Measurements from ENCODE around the gene CETN3. TPM values are rescaled to one million over a fixed set of nuclear protein-coding genes. Genes with fewer than 3 reads are reported as not detected.
"Not testable (repeated sequence)": the region's sequence is repeated elsewhere in the genome, so short reads cannot be mapped to it uniquely, and the experiment has no call there.

CETN3 gene
- total and polyA plus RNA-seq, 2 donors, result 20.0 to 40.2 TPM

DNA sequence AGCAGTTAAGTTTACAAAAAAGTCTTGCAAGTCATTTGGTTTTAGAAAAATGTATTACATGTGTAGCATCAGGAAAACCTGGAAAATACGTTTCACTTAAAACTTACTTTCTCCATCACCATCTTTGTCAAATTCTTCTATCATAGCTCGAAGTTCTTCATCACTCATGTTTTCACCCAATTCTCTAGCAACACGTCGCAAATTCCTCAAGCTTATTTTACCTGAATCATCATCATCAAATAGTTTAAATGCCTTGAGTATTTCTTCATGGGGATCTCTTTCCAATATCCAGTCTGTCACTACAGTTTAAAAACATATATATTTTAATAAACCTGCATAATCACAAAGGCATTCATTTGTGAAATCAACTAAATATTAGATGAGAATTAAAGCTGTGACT, 10.3 kb downstream of the CETN3 start:
- 97% methylated on average over 4 of the region's 4 CpGs for WGBS
- peaks cover 2% of the 10 kb centered on the region for H3K36me3 ChIP-seq (ENCODE audit: insufficient read depth)

DNA sequence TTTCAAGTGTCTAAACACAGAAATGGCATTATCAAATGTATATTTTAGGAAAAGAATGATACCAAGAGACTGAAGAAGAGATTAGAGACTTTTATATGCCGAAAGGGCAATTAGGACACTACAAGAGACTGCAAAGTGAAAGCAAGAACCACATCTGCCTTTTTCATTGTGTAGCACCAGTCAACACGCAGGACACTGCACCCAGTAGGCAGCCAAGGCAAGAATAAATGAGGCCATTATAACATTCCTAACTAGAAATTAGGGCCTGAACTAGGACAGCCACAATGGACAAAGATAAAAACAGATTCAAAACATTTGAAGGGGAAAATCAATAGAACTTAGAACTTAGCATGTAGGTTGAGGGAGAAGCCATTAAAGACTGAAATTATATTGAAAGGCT, 10.8 kb downstream of the CETN3 start:
- Histone ChIP-seq H3K27ac (ENCODE audit: low read depth) (no peak overlapping the region), H3K4me1 (ENCODE audit: insufficient read depth) (no peaks in the 10 kb centered on the region), H3K4me3 (ENCODE audit: low read depth, low read length) (no peak overlapping the region), H3K36me3 (ENCODE audit: insufficient read depth) (peaks cover 2% of the 10 kb centered on the region)
- no peak for DNase-seq (ENCODE audit: extremely low spot score)
- 90% methylated on average over 2 of the region's 2 CpGs for WGBS

More for the DNA sequence above, 10.3 kb downstream of the CETN3 start:
- no peak for DNase-seq (ENCODE audit: extremely low spot score)
- no peaks in the 10 kb centered on the region for H3K4me1 ChIP-seq (ENCODE audit: insufficient read depth)
- no peak overlapping the region for H3K4me3 ChIP-seq (ENCODE audit: low read depth, low read length)
- H3K27ac ChIP-seq (ENCODE audit: low read depth), result no peak overlapping the region

DNA sequence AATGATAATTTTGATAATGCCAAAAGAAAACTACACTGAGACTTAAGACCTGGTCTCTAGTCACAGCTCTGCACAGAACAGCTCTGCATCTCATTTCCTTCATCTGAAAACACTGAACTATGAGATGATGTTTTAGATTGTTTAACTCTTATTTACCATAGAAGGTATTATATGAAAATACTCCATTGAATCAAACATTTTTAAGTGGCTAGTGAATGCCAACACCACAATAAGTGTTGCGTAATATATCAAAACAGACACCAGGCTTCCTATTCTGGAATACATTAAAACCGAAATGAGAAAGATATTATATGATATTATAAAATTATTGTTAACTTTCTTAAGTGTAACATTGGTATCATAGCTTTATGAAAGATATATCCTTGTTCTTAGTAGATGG, 14.6 kb downstream of the CETN3 start:
- Histone ChIP-seq H3K36me3 (ENCODE audit: insufficient read depth) (peaks cover 2% of the 10 kb centered on the region), H3K4me3 (ENCODE audit: low read depth, low read length) (no peak overlapping the region), H3K4me1 (ENCODE audit: insufficient read depth) (no peaks in the 10 kb centered on the region), H3K27ac (ENCODE audit: low read depth) (no peak overlapping the region)
- 97% methylated on average over 2 of the region's 2 CpGs for WGBS
- DNase-seq (ENCODE audit: extremely low spot score), result no peak

DNA sequence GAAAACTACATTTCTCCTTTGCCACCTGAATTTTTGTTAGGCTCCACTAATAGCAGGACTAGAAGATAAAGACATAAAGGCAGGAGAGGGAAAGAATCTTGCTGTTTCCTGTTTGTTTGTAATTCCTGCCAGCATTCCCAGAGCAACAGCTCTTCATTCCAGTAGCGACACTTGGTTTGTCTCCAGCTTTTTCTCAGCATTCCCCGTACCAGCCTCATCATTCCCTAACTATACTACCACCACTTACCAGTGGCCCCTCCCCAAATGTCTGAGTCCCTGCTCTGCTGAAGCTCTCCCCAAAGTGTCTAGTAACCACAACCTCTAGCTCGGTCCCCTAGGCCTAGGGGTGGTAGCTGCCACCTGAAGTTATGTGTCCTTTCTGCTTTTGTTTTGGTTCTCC, 18.6 kb downstream of the CETN3 start:
- H3K4me3 ChIP-seq (ENCODE audit: low read depth, low read length), result no peak overlapping the region
- no peak overlapping the region for H3K27ac ChIP-seq (ENCODE audit: low read depth)
- 60% methylated on average over 3 of the region's 3 CpGs for WGBS
- no peak for DNase-seq (ENCODE audit: extremely low spot score)
- H3K4me1 ChIP-seq (ENCODE audit: insufficient read depth), result no peaks in the 10 kb centered on the region
- no peaks in the 10 kb centered on the region for H3K36me3 ChIP-seq (ENCODE audit: insufficient read depth)

DNA sequence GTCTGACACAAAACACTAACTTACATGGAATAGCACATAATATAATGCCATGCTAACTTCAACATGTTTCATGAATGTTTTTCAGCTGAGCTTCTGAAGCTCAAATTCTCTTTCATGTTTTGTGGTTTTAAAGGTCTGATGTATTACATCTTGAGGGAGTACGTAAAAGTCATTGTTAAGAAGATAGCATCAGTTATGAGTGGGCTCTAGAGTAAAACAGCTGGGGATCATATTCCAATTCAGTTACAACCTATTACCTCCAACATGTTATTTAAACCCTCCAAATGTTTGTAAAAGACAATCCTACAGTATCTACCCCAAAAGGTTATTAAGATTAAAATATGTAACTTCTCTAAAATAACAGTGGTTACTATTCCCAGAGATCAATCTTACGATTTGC, 19.2 kb downstream of the CETN3 start:
- H3K4me3 ChIP-seq (ENCODE audit: low read depth, low read length), result no peak overlapping the region
- no peak for DNase-seq (ENCODE audit: extremely low spot score)
- 64% methylated on average over 2 of the region's 2 CpGs for WGBS

DNA sequence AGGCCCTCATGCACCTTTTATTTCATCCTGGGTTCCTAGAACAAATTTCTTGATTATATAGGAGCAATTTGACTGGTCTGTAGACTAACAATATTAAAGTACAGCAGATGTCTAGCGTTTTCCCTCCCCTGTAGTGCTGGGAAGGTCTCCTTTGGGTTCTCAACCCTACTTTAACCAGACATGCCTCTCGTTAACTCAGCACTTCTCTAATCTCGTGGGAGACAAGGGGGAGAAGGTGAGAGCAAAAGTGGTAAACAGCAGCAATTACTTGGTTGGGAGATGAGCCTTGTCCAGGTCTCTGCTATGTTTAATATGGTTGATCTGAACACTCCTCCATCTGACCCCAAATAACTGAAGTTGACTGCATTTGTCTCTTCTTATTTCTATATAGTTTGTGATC, 22.0 kb downstream of the CETN3 start:
- H3K4me3 ChIP-seq (ENCODE audit: low read depth, low read length), result no peak overlapping the region
- WGBS, result 55% methylated on average over 3 of the region's 3 CpGs

More for the DNA sequence above, 19.2 kb downstream of the CETN3 start:
- Histone ChIP-seq H3K27ac (ENCODE audit: low read depth) (no peak overlapping the region), H3K4me1 (ENCODE audit: insufficient read depth) (no peaks in the 10 kb centered on the region), H3K36me3 (ENCODE audit: insufficient read depth) (no peaks in the 10 kb centered on the region)

DNA sequence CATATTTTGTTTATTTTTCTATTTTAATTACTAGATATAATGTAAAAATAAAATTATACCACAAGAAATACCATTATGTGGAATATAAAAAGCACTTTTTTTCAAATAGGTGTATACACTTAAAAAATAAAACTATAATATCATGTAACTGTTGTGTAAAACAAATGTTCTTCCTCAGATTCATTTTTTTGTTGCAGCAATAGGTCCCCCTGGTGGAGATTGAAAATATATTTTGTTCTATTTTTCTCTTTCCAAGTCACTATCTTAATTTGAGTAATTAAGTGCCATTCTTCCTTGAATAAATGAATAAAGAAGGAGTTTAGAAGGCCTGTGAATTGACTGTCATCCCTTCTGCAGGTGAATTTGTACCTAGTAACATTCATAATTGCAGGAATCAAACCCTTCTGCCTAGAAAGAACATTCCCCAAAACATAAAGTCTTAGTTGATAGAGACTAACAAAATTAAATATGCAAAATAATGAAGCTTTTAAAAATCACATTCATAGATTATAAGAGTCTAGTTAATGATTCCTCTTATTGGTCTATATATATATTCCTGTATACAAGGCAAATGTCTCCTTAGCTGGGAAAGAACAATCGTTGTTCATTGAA, 23.4 kb downstream of the CETN3 start:
- no peak for DNase-seq (ENCODE audit: extremely low spot score)
- Histone ChIP-seq H3K36me3 (ENCODE audit: insufficient read depth) (no peaks in the 10 kb centered on the region), H3K27ac (ENCODE audit: low read depth) (no peak overlapping the region), H3K4me3 (ENCODE audit: low read depth, low read length) (no peak overlapping the region), H3K4me1 (ENCODE audit: insufficient read depth) (no peaks in the 10 kb centered on the region)
- WGBS, result 86% methylated on average over 1 of the region's 1 CpG

More for the DNA sequence above, 22.0 kb downstream of the CETN3 start:
- no peaks in the 10 kb centered on the region for H3K4me1 ChIP-seq (ENCODE audit: insufficient read depth)
- H3K36me3 ChIP-seq (ENCODE audit: insufficient read depth), result no peaks in the 10 kb centered on the region
- H3K27ac ChIP-seq (ENCODE audit: low read depth), result no peak overlapping the region
- no peak for DNase-seq (ENCODE audit: extremely low spot score)

DNA sequence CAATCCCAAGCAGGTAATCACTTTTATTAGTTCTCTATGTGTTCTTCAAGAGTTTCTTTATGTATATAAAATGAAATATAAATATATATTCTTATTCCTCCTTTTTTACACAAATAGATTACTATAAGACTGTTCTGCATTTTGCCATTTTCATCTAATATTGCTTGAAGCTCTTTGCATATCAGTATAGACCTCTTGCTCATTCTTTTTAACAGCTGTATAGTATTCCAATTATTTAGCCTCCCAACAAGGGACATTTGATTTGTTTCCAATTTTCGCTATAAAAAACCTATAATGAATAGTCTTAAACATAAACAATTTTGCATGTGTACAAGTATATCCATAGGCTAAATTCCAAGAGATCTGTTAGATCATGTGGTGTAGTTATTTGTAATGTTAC, 25.2 kb downstream of the CETN3 start:
- whole genome bisulfite sequencing, result 97% methylated on average over 1 of the region's 1 CpG
- DNase-seq (ENCODE audit: extremely low spot score), result no peak
- Histone ChIP-seq H3K4me3 (ENCODE audit: low read depth, low read length) (no peak overlapping the region), H3K27ac (ENCODE audit: low read depth) (no peak overlapping the region), H3K4me1 (ENCODE audit: insufficient read depth) (no peaks in the 10 kb centered on the region), H3K36me3 (ENCODE audit: insufficient read depth) (no peaks in the 10 kb centered on the region)

DNA sequence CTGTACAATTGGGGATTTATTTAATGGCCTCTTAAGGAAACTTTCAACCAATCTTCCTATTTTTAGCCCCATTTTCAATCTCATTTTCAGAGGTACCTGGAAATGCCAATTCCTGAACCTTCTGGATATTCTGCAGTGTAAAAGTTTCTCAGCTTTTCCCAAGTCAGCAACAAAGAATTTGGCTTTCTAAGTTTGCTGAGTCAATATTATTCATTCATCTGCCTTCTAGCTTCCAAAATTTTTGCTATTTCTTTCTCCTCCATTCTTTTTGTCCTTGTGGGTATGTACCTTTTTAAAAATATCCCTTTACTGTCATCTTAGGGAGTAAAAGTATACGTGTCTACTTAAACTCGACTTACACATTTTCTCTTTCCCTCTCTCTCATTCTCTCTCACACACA, 25.7 kb downstream of the CETN3 start:
- H3K4me3 ChIP-seq (ENCODE audit: low read depth, low read length), result no peak overlapping the region
- H3K4me1 ChIP-seq (ENCODE audit: insufficient read depth), result no peaks in the 10 kb centered on the region
- H3K27ac ChIP-seq (ENCODE audit: low read depth), result no peak overlapping the region
- DNase-seq (ENCODE audit: extremely low spot score), result no peak
- H3K36me3 ChIP-seq (ENCODE audit: insufficient read depth), result no peaks in the 10 kb centered on the region
- 98% methylated on average over 2 of the region's 2 CpGs for WGBS

DNA sequence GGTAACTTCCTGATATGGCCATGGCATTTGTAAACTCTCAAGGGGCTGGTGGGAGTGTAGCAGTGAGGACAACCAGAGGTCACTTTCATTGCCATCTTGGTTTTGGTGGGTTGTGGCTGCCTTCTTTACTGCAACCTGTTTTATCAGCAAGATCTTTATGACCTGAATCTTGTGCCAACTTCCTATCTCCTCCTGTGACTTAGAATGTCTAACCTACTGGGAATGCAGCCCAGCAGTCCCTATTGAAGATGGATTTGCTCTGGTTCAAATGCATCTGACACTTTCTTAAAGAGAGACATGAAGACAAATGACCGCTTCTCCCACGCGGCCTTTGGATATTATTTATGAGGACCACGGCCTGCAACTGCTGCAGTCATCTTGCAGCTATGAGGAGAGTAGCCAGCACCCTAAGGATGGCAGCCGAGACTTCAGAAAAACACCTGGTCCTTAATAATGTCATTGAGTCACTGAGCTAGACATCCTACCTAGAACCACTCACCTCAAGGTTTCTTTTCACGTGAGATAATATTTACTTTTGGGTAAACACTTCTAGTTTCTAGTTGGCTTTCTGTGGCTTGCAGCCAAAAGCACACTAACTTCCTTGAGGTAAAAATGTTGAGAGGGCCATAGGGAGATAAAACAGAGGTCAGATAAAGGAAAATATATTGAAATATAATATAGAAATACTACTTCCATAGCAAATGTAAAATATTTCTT, 28.2 kb downstream of the CETN3 start:
- no peak overlapping the region for H3K27ac ChIP-seq (ENCODE audit: low read depth)
- DNase-seq (ENCODE audit: extremely low spot score), result no peak
- H3K36me3 ChIP-seq (ENCODE audit: insufficient read depth), result no peaks in the 10 kb centered on the region
- no peak overlapping the region for H3K4me3 ChIP-seq (ENCODE audit: low read depth, low read length)
- H3K4me1 ChIP-seq (ENCODE audit: insufficient read depth), result no peaks in the 10 kb centered on the region
- WGBS, result 62% methylated on average over 6 of the region's 6 CpGs

DNA sequence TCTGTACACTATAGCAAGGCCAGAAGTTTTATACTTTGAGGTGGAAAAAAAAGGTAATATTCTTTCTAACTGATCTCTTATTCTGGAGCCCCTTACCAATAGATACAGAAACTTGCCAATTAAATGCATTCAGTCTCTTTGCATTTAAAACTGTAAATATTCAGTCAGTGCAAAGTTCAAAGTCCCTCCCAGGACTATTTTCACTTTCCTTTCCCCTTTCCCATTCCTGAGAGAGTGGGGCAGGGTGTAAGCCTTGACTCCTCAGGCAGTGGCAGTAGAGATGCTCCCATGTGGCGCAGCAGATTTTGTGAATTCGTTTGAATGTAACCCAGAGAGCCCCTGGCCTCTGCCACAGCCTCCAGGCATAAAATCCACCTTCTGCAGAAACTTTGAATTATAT, 29.9 kb downstream of the CETN3 start:
- no peak for DNase-seq (ENCODE audit: extremely low spot score)
- WGBS, result 87% methylated on average over 2 of the region's 2 CpGs
- Histone ChIP-seq H3K4me1 (ENCODE audit: insufficient read depth) (no peaks in the 10 kb centered on the region), H3K27ac (ENCODE audit: low read depth) (no peak overlapping the region), H3K36me3 (ENCODE audit: insufficient read depth) (no peaks in the 10 kb centered on the region), H3K4me3 (ENCODE audit: low read depth, low read length) (no peak overlapping the region)

DNA sequence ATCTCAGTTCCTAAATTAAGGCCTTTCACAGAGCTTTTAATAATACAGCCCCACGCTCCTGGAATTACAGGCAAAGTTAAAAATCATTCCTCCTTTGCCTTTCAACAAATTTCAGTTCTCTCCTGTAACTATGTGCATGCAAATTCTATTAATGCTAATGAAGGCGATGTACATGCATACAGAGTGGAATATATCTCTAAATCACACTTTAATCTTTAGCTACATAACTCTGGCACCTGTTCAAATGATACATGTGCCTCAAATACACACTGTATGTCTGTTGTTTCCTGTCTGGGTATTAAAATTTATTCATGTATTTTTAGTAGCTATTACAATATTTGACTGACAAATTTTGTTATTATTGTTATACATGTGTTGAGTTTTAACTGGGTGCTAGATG, 30.8 kb downstream of the CETN3 start:
- no peak overlapping the region for H3K27ac ChIP-seq (ENCODE audit: low read depth)
- no peaks in the 10 kb centered on the region for H3K36me3 ChIP-seq (ENCODE audit: insufficient read depth)
- no peaks in the 10 kb centered on the region for H3K4me1 ChIP-seq (ENCODE audit: insufficient read depth)
- DNase-seq (ENCODE audit: extremely low spot score), result no peak
- 85% methylated on average over 2 of the region's 2 CpGs for WGBS
- H3K4me3 ChIP-seq (ENCODE audit: low read depth, low read length), result no peak overlapping the region

DNA sequence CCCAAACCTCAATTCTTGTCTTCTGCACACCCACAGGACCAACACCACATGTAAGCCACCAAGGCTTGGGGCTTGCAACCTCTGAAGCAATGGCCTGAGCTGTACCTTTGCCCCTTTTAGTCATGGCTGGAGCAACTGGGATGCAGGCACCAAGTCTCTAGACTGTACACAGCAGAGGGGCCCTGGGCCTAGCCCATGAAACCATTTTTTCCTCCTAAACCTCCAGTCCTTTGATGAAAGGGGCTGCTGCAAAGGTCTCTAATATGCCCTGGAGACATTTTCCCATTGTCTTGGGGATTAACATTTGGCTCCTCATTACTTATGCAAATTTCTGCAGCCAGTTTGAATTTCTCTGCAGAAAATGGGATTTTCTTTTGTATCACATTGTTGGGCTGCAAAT, 38.3 kb downstream of the CETN3 start:
- H3K4me1 ChIP-seq (ENCODE audit: insufficient read depth); H3K27ac ChIP-seq (ENCODE audit: low read depth); H3K4me3 ChIP-seq (ENCODE audit: low read depth, low read length); DNase-seq (ENCODE audit: extremely low spot score); H3K36me3 ChIP-seq (ENCODE audit: insufficient read depth): not testable (repeated sequence)

DNA sequence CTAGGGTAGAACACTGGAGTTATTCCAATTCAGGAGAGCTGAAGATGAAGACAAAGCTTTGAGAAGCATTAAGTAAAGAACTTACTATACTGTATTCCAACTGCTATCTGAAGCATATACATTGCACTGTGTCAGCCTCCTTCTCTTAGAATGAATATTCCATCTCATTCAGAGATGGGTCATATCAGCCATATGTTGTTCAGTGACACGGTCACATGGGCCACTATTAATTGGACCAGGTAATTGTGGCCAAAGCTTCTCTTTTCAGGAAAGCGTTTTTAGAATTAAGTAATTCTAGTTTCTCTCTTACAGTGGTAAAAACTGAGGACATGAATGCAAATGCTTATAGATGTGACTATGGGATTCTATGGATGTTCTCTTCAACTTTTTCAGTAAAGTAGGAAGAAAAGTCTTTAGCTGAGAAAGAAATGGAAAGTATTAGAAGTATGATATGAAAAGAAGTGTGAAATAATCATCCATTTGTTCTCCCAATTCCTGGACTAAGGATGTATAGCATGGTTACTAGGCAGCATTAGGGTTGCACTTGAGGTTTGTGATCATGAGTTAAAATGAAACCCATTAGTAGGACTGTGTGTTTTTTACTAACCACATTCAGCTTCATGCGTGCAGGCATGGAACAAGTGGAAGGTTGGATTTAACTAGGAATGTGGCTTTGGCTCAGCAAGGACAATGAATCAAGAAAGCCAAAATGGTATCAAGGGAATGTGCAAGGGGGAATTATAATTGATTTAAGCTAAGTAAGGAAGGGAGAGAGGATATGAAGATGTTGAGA, 40.9 kb downstream of the CETN3 start:
- H3K4me3 ChIP-seq (ENCODE audit: low read depth, low read length), result no peak overlapping the region
- no peaks in the 10 kb centered on the region for H3K4me1 ChIP-seq (ENCODE audit: insufficient read depth)
- WGBS, result 91% methylated on average over 3 of the region's 3 CpGs
- no peaks in the 10 kb centered on the region for H3K36me3 ChIP-seq (ENCODE audit: insufficient read depth)
- H3K27ac ChIP-seq (ENCODE audit: low read depth), result no peak overlapping the region
- no peak for DNase-seq (ENCODE audit: extremely low spot score)

All from urinary bladder (tissue), 4 donors.